ENCODE results near the gene ARL6IP5.

Gene ARL6IP5, protein sequence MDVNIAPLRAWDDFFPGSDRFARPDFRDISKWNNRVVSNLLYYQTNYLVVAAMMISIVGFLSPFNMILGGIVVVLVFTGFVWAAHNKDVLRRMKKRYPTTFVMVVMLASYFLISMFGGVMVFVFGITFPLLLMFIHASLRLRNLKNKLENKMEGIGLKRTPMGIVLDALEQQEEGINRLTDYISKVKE

GRCh38 chr3:69084326-69085167, at the start of gene ARL6IP5:
Gene ARL6IP5, plus strand, starts transcription at chr3:69084937. Its CDS starts 111 bp downstream, at chr3:69085048.
- peak; percentile 94 for DNase-seq

DNA sequence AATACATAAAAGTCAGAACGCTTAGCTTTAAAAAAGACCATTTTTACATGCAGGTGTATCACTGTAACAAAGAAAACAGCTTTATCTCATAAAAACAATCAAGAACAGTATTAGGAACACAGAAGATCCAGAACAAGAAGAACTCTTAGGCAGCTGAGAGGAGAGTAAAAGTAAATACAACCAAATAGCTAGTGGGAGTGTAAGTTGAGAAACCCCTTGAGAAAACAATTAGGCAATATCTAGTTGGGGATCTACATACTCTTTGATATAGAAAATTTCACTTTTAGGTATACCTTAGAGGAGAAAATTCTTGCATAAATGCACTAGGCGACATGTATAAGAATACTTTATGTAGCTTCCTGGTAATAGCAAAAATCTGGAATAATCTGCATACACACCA, 40.1 kb upstream of the ARL6IP5 start:
- DNase-seq, result no peak

- DNase-seq, result no peak
Measured at GRCh38 chr3:69048990-69049389, 35.7 kb upstream of the ARL6IP5 start.

DNA sequence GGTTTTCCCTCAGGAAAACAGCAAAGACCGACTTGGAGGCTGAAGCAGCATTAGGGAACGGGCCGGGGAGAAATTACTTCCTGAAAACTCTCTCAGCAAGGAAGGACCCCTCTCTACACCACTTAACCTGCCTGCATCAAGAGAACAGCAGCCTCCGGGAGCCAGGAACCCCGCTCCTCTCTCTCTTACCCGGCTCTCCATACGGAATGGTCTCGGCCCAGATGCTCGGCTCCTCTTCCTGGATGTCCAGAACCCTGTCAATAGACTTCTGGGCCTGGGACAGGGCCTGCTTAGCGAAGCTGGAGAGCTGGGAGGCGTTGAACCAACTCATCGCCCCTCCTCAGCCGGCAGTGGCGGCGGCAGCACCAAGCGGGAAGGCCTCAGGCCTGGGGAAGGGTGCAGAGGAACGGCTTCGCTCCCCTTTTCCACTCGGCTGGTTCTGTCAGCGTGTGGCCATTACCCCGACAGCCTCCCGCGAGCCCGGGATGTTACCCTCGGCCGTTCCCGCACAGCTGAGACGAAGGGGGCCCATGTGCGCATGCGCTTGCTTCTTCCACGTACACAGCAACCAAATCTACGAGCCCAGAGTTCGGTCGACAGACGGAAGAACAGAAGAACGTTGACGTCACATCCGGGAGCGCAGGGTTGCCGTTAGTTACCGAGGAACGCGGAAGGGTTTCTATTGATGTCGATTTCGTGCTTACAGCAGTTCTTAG, 32.8 kb upstream of the ARL6IP5 start, which contains the start of gene TMF1:
Gene TMF1 (minus strand): TSS at position 578 of the 716 bp plus-strand sequence. CDS start 247 bp downstream, at position 331.
- peak; percentile 99 for DNase-seq

GRCh38 chr3:69052472-69052898, 32.3 kb upstream of the ARL6IP5 start:
- DNase-seq, result no peak

DNA sequence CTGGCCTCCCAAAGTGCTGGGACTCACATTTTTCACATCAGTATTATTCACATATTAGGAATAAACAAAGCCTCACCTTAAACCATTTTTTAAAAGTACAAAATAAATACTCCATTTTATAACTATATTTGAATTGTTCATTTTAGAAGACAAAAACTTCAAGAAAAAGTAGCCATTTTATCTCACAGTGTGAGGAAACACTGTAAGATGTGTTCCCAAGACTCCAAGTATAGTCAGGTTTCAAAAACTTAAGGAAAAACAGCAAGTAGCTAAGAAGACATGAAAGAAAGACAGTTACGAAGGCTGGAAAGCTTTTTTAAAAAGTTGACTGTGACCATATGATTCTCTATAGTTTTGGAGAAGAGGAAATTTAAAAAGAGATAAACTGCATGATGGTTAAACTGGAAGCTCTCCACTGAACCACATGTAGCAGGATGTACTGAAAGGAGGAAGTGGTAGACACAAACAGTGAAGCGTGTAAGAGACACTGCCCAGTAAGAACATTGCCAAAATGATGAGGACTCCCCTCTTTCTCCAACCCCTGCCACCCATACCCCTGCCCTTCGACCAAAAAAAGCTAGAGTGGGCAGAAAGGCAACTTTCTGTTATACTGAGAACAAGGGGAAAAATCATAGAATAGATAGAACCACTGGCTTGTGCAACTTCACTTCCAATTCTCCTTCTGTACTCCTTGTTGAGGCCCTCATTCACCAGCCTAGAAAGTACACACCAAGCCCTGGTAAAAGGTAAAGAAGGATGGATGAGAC, 26.4 kb upstream of the ARL6IP5 start:
- peak; percentile 20 for DNase-seq

- DNase-seq, result no peak
Measured at GRCh38 chr3:69058947-69059224, 25.9 kb upstream of the ARL6IP5 start.

DNA sequence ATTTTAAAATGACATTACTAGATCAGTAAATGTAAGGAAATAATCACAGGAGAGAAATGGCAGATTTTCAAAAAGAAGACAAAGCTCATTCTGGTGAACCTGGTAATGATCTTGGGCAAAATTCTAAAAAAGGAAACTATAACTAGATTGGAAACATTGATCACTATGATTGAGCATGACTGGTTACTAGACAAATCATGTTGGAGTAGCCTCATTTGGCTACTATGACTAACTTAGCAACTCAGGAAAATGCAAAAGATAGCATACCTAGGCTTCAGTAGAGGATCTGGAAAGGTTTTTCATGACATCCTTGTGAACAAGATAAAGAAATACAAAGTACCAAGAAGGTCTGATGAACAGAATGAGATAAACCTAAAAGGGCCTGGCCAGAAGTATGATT, 25.0 kb upstream of the ARL6IP5 start:
- DNase-seq, result no peak

DNA sequence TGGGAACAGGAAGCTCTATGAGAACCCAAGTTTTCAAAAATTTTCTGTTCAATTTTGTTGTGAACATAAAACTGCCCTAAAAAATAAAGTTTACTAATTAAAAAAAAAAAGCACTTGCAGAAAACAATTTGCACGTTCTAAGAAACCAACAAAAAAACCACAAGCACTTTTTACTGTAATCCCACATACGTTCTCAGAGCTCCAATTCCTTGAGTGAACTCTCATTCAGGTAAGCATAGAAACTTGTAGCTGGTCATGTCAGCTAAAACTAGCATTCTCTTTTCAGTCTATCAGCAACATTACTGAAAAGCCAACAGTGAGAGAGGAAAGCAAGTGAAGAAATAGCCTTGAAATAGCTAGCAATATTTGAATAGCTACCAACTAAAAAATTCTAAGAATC, 21.1 kb upstream of the ARL6IP5 start:
- no peak for DNase-seq

GRCh38 chr3:69065318-69065964, 19.3 kb upstream of the ARL6IP5 start:
- no peak for DNase-seq

- no peak for DNase-seq
Measured at GRCh38 chr3:69066121-69066520, 18.6 kb upstream of the ARL6IP5 start.

DNA sequence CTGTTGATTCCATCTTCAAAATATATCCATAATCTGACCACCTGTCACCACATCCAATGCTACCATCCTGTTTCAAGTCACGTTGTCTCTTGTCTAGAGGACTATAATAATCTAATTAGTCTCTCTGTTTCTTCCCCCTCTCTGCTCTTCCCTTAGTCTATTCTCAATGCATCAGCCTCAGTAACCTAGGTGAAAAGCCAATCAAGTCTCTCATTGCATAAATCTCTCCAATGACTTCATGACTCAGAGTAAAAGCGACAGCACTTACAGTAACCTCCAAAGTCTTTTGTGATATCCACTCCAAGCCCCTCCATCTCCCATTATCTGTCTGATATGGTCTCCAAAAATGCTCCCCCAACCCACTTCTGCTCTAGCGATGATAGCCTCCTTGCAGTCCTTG, 11.8 kb upstream of the ARL6IP5 start:
- DNase-seq, result no peak

- DNase-seq, result peak; percentile 30
Measured at GRCh38 chr3:69079269-69080159, 5.2 kb upstream of the ARL6IP5 start.

DNA sequence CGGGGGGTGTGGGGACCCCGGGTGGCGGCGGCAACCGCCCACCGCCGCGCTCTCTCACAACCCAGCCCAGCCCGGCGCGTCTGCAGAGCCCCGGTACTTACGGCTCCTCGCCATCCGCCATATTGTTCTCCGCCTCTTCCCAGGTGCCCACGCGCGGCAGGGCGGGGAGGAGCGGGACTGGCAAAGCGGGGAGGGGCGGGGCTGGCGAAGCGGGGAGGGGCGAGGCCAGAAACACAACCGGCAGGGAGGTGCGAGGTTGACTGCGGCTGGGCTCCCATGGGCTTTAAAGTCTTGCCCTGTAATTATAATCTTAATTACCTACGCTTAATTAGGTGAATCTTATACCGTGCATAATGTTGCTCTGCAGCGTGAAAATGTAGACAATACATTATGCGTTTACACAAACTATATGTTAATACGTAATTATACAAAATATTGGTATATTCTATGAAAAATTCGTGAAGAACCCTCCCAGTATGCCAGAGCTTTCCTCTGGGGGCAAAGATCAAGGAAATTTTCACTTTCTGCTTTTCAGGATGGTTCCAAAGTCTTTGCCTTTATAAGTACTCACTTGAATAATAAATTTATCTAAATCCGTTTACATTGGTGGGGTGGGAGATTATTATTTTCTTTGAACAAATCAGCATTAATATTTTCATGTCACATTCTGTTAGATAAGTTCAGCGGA, 4.4 kb upstream of the ARL6IP5 start, which contains the start of gene UBA3:
Gene UBA3 (minus strand): TSS at position 133 of the 688 bp plus-strand sequence. CDS start 12 bp downstream, at position 121.
- DNase-seq, result peak; percentile 89

DNA sequence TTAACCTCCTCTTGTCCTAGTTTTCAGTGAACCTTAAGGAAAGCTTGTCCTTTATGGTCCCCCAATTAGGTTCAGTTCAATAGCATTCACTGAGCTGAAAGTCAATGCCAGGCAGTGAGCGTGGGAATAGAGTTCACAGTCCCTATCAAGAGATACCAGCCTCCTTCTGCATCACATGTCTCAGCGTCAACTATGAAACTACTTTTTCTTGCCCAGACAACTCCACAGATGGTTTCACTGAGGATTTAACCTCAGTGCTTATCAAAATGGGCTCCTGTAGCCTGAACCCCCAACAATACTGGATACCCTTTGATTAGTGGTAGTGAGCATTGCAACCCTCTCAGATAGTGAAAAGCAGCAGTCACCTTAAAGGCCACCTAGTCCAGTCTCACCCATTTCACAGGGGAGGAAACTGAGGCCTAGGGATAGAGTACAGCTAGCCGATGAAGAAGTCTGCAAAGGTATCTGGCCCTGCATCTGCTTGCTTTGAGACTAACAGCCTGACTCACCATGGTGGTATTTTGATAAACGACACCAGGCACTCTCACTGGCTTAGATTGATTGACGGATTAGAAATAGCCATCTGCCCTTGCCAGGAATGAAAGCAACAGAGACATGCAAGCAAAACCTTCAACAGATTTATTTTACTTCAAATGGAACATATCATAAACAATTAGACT, 3.0 kb upstream of the ARL6IP5 start:
- peak; percentile 83 for DNase-seq

GRCh38 chr3:69082361-69082760, 2.4 kb upstream of the ARL6IP5 start:
- DNase-seq, result no peak

- no peak for DNase-seq
Measured at GRCh38 chr3:69082805-69083204, 1.9 kb upstream of the ARL6IP5 start.

GRCh38 chr3:69085168-69085832, 563 bp downstream of the ARL6IP5 start:
- peak; percentile 44 for DNase-seq
